HepG2 (cell line): Measurements from ENCODE around the gene ZNF615. TPM values are rescaled to one million over a fixed set of nuclear protein-coding genes. Genes with fewer than 3 reads are reported as not detected.

Experiments used
- ARHGAP35 ChIP-seq: sonication (generic); formaldehyde crosslinking; IDR thresholded peaks from 2 replicates; pipeline ENCODE4 v1.9.0; 2022; ENCODE audit warnings: mild to moderate bottlenecking, inconsistent platforms, moderate library complexity, missing genetic modification reagents, borderline replicate concordance
- ARID4A ChIP-seq: sonication (generic); formaldehyde crosslinking; IDR thresholded peaks from 2 replicates; pipeline ENCODE4 v1.5.0; 2020; ENCODE audit warnings: mild to moderate bottlenecking, missing genetic modification reagents, borderline replicate concordance
- BRD4 ChIP-seq: sonication (generic); formaldehyde crosslinking; IDR thresholded peaks from 2 replicates; pipeline ENCODE4 v1.4.0; 2020; ENCODE audit warnings: missing genetic modification reagents
- CBFB ChIP-seq: sonication (generic); formaldehyde crosslinking; IDR thresholded peaks from 2 replicates; pipeline ENCODE4 v1.4.0; 2020; ENCODE audit warnings: missing genetic modification reagents
- CBX1 ChIP-seq: IDR thresholded peaks from one replicate; pipeline ENCODE4 v1.6.1; 2016; ENCODE audit warnings: antibody characterized with exemption, low read depth
- CREM ChIP-seq, 2 experiments: sonication (generic) in 1 of 2; formaldehyde crosslinking in 1 of 2; IDR thresholded peaks; 2 replicates each; pipeline versions ENCODE4 v1.4.0 to v1.6.1; 2016 to 2020; ENCODE audit warnings: antibody characterized with exemption in 1 of 2, mild to moderate bottlenecking in 1 of 2, missing genetic modification reagents in 1 of 2
- EEA1 ChIP-seq: sonication (generic); formaldehyde crosslinking; IDR thresholded peaks from 2 replicates; pipeline ENCODE4 v1.5.1; 2020; ENCODE audit warnings: mild to moderate bottlenecking, missing genetic modification reagents, borderline replicate concordance
- KDM2A ChIP-seq: sonication (generic); formaldehyde crosslinking; IDR thresholded peaks from 2 replicates; pipeline ENCODE4 v1.4.0; 2020; ENCODE audit warnings: low read depth, missing genetic modification reagents, borderline replicate concordance
- NCOR1 ChIP-seq: fragments of 200-600 bp; sonication (generic); IDR thresholded peaks from 2 replicates; pipeline ENCODE4 v1.7.0; 2017; ENCODE audit warnings: antibody characterized with exemption, low read length, borderline replicate concordance
- NR1H2 ChIP-seq: sonication (generic); formaldehyde crosslinking; IDR thresholded peaks from 2 replicates; pipeline ENCODE4 v1.8.1; 2022; ENCODE audit warnings: low read depth, missing genetic modification reagents, borderline replicate concordance
- NR2C2 ChIP-seq: sonication (generic); formaldehyde crosslinking; IDR thresholded peaks from 2 replicates; pipeline ENCODE4 v1.4.0; 2020; ENCODE audit warnings: missing genetic modification reagents, mild to moderate bottlenecking, moderate library complexity, borderline replicate concordance
- REPIN1 ChIP-seq: sonication (generic); formaldehyde crosslinking; IDR thresholded peaks from 2 replicates; pipeline ENCODE4 v1.8.0; 2022; ENCODE audit warnings: missing genetic modification reagents, low read depth, mild to moderate bottlenecking, borderline replicate concordance
- TGIF2 ChIP-seq: IDR thresholded peaks from 2 replicates; pipeline ENCODE4 v1.6.1; 2016; ENCODE audit warnings: control low read depth, missing compliant biosample characterization
- USF2 ChIP-seq, 2 experiments: sonication (generic) in 1 of 2; formaldehyde crosslinking in 1 of 2; IDR thresholded peaks; 2 replicates each; pipeline versions ENCODE4 v1.5.1 to v1.6.1; 2011 to 2020; ENCODE audit warnings: borderline replicate concordance in 1 of 2, low read depth in 1 of 2, low read length in 1 of 2, mild to moderate bottlenecking in 1 of 2, missing genetic modification reagents in 1 of 2, moderate library complexity in 1 of 2
- ZBTB3 ChIP-seq: sonication (generic); formaldehyde crosslinking; IDR thresholded peaks from 2 replicates; pipeline ENCODE4 v1.4.0; 2020; ENCODE audit warnings: low read depth, mild to moderate bottlenecking, moderate library complexity, missing genetic modification reagents, borderline replicate concordance
- ZNF235 ChIP-seq: sonication (generic); formaldehyde crosslinking; IDR thresholded peaks from 2 replicates; pipeline ENCODE4 v1.8.1; 2023; ENCODE audit warnings: mild to moderate bottlenecking, missing genetic modification reagents, borderline replicate concordance
- ZNF317 ChIP-seq: sonication (generic); formaldehyde crosslinking; IDR thresholded peaks from 2 replicates; pipeline ENCODE4 v1.5.0; 2020; ENCODE audit warnings: mild to moderate bottlenecking, missing genetic modification reagents
- ZNF570 ChIP-seq: sonication (generic); formaldehyde crosslinking; IDR thresholded peaks from 2 replicates; pipeline ENCODE4 v1.4.0; 2020; ENCODE audit warnings: mild to moderate bottlenecking, missing genetic modification reagents, borderline replicate concordance
- ZNF589 ChIP-seq: sonication (generic); formaldehyde crosslinking; conservative IDR thresholded peaks from 2 replicates; pipeline ENCODE4 v1.8.0; 2022; ENCODE audit warnings: mild to moderate bottlenecking, moderate library complexity, missing genetic modification reagents
- ZNF780A ChIP-seq: sonication (generic); formaldehyde crosslinking; IDR thresholded peaks from 2 replicates; pipeline ENCODE4 v1.8.0; 2022; ENCODE audit warnings: mild to moderate bottlenecking, missing genetic modification reagents, moderate library complexity
- ZSCAN21 ChIP-seq: sonication (generic); formaldehyde crosslinking; IDR thresholded peaks from 2 replicates; pipeline ENCODE4 v1.8.0; 2022; ENCODE audit warnings: mild to moderate bottlenecking, missing genetic modification reagents, moderate library complexity, borderline replicate concordance
- ZSCAN22 ChIP-seq: sonication (generic); formaldehyde crosslinking; IDR thresholded peaks from 2 replicates; pipeline ENCODE4 v1.4.0; 2020; ENCODE audit warnings: mild to moderate bottlenecking, missing genetic modification reagents
- polyA plus RNA-seq, 8 experiments: library from polyadenylated mRNA; depleted of rRNA in 3 of 8; stranded (reverse) in 7 of 8; unstranded in 1 of 8; fragments of >200 nt; fragmentation: Illumina TruSeq in 4 of 8; extraction: Trizol in 4 of 8; gene quantifications; 2 replicates each; pipeline versions ENCODE4 v1.2.1 to v1.2.3, GENCODE V29; 2011 to 2016; ENCODE audit warnings: low read depth in 4 of 8, missing spikeins in 1 of 8, mixed read lengths in 1 of 8; ENCODE audit not compliant: insufficient read depth in 1 of 8
- total RNA-seq, 5 experiments: library from RNA; depleted of rRNA; stranded (reverse); fragments of >200 nt; fragmentation: Illumina TruSeq; extraction: Trizol; gene quantifications; 2 replicates each; pipeline ENCODE4 v1.2.3, GENCODE V29; 2016; ENCODE audit warnings: low read depth in 1 of 5

Gene ZNF615
- total and polyA plus RNA-seq, 2 of the 13 experiments (the other 11 are each of a cell fraction or from before 2014, with no cell fraction given), result 5.2 to 7.8 TPM

- TF ChIP-seq CREM (IDR thresholded peaks at IDR 0.05) (peak; percentile 85), CREM (CRISPR knock-in tag; IDR thresholded peaks at IDR 0.05) (no peak), CBX1 (peak; percentile 35), ZSCAN21 (CRISPR knock-in tag) (no peak; the same call in 1 of the 2 replicates), REPIN1 (peak; percentile 78; the same call in 1 of the 2 replicates), CBFB (CRISPR knock-in tag) (no peak), EEA1 (CRISPR knock-in tag) (no peak), ZNF570 (CRISPR knock-in tag) (no peak), BRD4 (no peak), NR1H2 (CRISPR knock-in tag) (no peak), TGIF2 (CRISPR knock-in tag) (no peak), ARHGAP35 (peak; percentile 37; the same call in 1 of the 2 replicates), KDM2A (CRISPR knock-in tag) (peak; percentile 89; the same call in 1 of the 2 replicates), ZNF235 (CRISPR knock-in tag) (0 out of 2 replicates have a peak, but pooled peaks have one; percentile 46), ZBTB3 (CRISPR knock-in tag) (0 out of 2 replicates have a peak, but pooled peaks have one; percentile 33), ZNF317 (CRISPR knock-in tag) (peak; percentile 76; the same call in 1 of the 2 replicates), ZNF780A (no peak), ARID4A (peak; percentile 90; the same call in 1 of the 2 replicates), USF2 (IDR thresholded peaks at IDR 0.05; ENCODE audit: low read depth, low read length) (no peak), USF2 (CRISPR knock-in tag; IDR thresholded peaks at IDR 0.05; ENCODE audit: borderline replicate concordance) (no peak), ZSCAN22 (no peak), NCOR1 (no peak), ZNF589 (CRISPR knock-in tag) (0 out of 2 replicates have a peak, but pooled peaks have one; percentile 40), NR2C2 (CRISPR knock-in tag) (peak; percentile 93)
These were observed at the start of gene ZNF615 (continued) for GRCh38 chr19:52007806-52008557.
